ENCODE measurements around the gene TBX4. TPM values are rescaled to one million over a fixed set of nuclear protein-coding genes. Genes with fewer than 3 reads are reported as not detected.
"Not testable (repeated sequence)": the region's sequence is repeated elsewhere in the genome, so short reads cannot be mapped to it uniquely, and the experiment has no call there.

TBX4 gene
- total RNA-seq, 1 donor from 2014 or later = not detected

GRCh38 chr17:61426482-61427304 lies 25.5 kb upstream of the TBX4 start:
- no peaks in the 10 kb centered on the region for H3K9me3 Mint-ChIP-seq (ENCODE audit: low read depth)
- no peaks in the 10 kb centered on the region for H3K36me3 Mint-ChIP-seq (ENCODE audit: low read depth)
- H3K4me1 Mint-ChIP-seq (ENCODE audit: low read depth) = peaks cover 5% of the 10 kb centered on the region
- H3K4me3 Mint-ChIP-seq (ENCODE audit: unreplicated experiment) = no peak overlapping the region
- DNase-seq (ENCODE audit: low spot score) = no peak
- H3K27ac Mint-ChIP-seq (ENCODE audit: unreplicated experiment) = no peak overlapping the region
- TF ChIP-seq, protein P1, sequence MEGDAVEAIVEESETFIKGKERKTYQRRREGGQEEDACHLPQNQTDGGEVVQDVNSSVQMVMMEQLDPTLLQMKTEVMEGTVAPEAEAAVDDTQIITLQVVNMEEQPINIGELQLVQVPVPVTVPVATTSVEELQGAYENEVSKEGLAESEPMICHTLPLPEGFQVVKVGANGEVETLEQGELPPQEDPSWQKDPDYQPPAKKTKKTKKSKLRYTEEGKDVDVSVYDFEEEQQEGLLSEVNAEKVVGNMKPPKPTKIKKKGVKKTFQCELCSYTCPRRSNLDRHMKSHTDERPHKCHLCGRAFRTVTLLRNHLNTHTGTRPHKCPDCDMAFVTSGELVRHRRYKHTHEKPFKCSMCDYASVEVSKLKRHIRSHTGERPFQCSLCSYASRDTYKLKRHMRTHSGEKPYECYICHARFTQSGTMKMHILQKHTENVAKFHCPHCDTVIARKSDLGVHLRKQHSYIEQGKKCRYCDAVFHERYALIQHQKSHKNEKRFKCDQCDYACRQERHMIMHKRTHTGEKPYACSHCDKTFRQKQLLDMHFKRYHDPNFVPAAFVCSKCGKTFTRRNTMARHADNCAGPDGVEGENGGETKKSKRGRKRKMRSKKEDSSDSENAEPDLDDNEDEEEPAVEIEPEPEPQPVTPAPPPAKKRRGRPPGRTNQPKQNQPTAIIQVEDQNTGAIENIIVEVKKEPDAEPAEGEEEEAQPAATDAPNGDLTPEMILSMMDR (IDR thresholded peaks at IDR 0.05) = peak; percentile 36
- H3K27me3 Mint-ChIP-seq (ENCODE audit: low read depth) = peaks cover 13% of the 10 kb centered on the region

GRCh38 chr17:61427567-61427966 lies 24.7 kb upstream of the TBX4 start:
- H3K27ac Mint-ChIP-seq (ENCODE audit: unreplicated experiment) = no peak overlapping the region
- no peaks in the 10 kb centered on the region for H3K9me3 Mint-ChIP-seq (ENCODE audit: low read depth)
- no peak for DNase-seq (ENCODE audit: low spot score)
- no peaks in the 10 kb centered on the region for H3K36me3 Mint-ChIP-seq (ENCODE audit: low read depth)
- H3K4me1 Mint-ChIP-seq (ENCODE audit: low read depth) = peaks cover 9% of the 10 kb centered on the region
- H3K4me3 Mint-ChIP-seq (ENCODE audit: unreplicated experiment) = no peak overlapping the region
- H3K27me3 Mint-ChIP-seq (ENCODE audit: low read depth) = peaks cover 7% of the 10 kb centered on the region
- TF ChIP-seq, protein P1 (IDR thresholded peaks at IDR 0.05) = no peak

DNA sequence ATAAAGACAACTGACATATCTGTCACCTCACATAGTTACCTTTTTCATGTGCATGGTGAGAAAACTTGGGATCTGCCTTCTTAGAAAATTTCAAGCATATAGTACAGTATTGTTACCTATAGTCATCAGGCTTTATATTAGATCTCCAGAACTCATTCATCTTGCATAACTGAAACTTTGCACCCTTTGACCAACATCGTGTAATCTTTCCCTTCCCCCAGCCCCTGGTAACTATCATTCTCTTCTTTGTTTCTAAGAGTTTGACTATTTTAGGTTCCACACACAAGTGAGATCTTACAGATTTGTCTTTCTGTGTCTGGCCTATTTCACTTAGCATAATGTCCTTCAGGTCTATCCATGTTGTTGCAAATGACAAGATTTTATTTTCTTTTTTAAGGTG lies 22.9 kb upstream of the TBX4 start:
- Mint-ChIP-seq H3K27me3 (ENCODE audit: low read depth) (no peaks in the 10 kb centered on the region), H3K36me3 (ENCODE audit: low read depth) (peaks cover 1% of the 10 kb centered on the region), H3K9me3 (ENCODE audit: low read depth) (peaks cover 2% of the 10 kb centered on the region), H3K4me3 (ENCODE audit: unreplicated experiment) (no peak overlapping the region), H3K27ac (ENCODE audit: unreplicated experiment) (no peak overlapping the region), H3K4me1 (ENCODE audit: low read depth) (peaks cover 9% of the 10 kb centered on the region)
- no peak for DNase-seq (ENCODE audit: low spot score)
- TF ChIP-seq, protein P1 (IDR thresholded peaks at IDR 0.05) = no peak

- not testable (repeated sequence) for H3K27me3 Mint-ChIP-seq (ENCODE audit: low read depth); H3K9me3 Mint-ChIP-seq (ENCODE audit: low read depth); H3K36me3 Mint-ChIP-seq (ENCODE audit: low read depth); DNase-seq (ENCODE audit: low spot score); H3K4me1 Mint-ChIP-seq (ENCODE audit: low read depth); H3K27ac Mint-ChIP-seq (ENCODE audit: unreplicated experiment); H3K4me3 Mint-ChIP-seq (ENCODE audit: unreplicated experiment)
Measured at GRCh38 chr17:61429831-61430230, 22.4 kb upstream of the TBX4 start.

GRCh38 chr17:61431594-61432311 lies 20.5 kb upstream of the TBX4 start:
- peaks cover 1% of the 10 kb centered on the region for H3K27me3 Mint-ChIP-seq (ENCODE audit: low read depth)
- H3K36me3 Mint-ChIP-seq (ENCODE audit: low read depth) = peaks cover 7% of the 10 kb centered on the region
- H3K27ac Mint-ChIP-seq (ENCODE audit: unreplicated experiment) = no peak overlapping the region
- H3K4me3 Mint-ChIP-seq (ENCODE audit: unreplicated experiment) = no peak overlapping the region
- TF ChIP-seq, protein P1 (IDR thresholded peaks at IDR 0.05) = no peak
- H3K9me3 Mint-ChIP-seq (ENCODE audit: low read depth) = peaks cover 24% of the 10 kb centered on the region
- DNase-seq (ENCODE audit: low spot score) = no peak
- peaks cover 9% of the 10 kb centered on the region for H3K4me1 Mint-ChIP-seq (ENCODE audit: low read depth)

All from chondrocyte (in vitro differentiated cells).